HCT116 (cell line): ENCODE results near the gene PACRG.

Experiments used
- CTCF ChIP-seq, 3 experiments: fragments of 200-600 bp in 1 of 3; sonication (generic) in 1 of 3; IDR thresholded peaks in 2 of 3; conservative IDR thresholded peaks in 1 of 3; 2 replicates each; pipeline ENCODE4 v1.5.1; 2012 to 2017; ENCODE audit warnings: low read depth in 2 of 3, low read length in 2 of 3, antibody characterized with exemption in 1 of 3, borderline replicate concordance in 1 of 3, control low read depth in 1 of 3, mild to moderate bottlenecking in 1 of 3, mixed read lengths in 1 of 3, mixed run types in 1 of 3, moderate library complexity in 1 of 3; ENCODE audit not compliant: insufficient read depth in 1 of 3
- ELF1 ChIP-seq: IDR thresholded peaks from 2 replicates; pipeline ENCODE4 v1.6.1; 2012; ENCODE audit warnings: low read depth, borderline replicate concordance
- EZH2 ChIP-seq: fragments of 200-600 bp; sonication (generic); IDR thresholded peaks from 2 replicates; pipeline ENCODE4 v1.6.1; 2017; ENCODE audit warnings: antibody characterized with exemption, mixed run types
- EZH2phosphoT487 ChIP-seq: fragments of 200-600 bp; IDR thresholded peaks from 2 replicates; pipeline ENCODE4 v1.6.1; 2018; ENCODE audit warnings: antibody characterized with exemption, borderline replicate concordance
- FOSL1 ChIP-seq: IDR thresholded peaks from 2 replicates; pipeline ENCODE4 v1.6.1; 2012; ENCODE audit warnings: low read depth
- MAX ChIP-seq: IDR thresholded peaks from 2 replicates; pipeline ENCODE4 v1.6.1; 2012
- POLR2A ChIP-seq: IDR thresholded peaks from 2 replicates; pipeline ENCODE4 v1.7.0; 2011; ENCODE audit warnings: borderline replicate concordance; ENCODE audit not compliant: insufficient read depth, insufficient read length; ENCODE audit errors: extremely low read depth
- POLR2AphosphoS5 ChIP-seq: IDR thresholded peaks from 2 replicates; pipeline ENCODE4 v1.6.1; 2011; ENCODE audit warnings: mild to moderate bottlenecking, low read depth, low read length, moderate library complexity
- REST ChIP-seq: IDR thresholded peaks from 2 replicates; pipeline ENCODE4 v1.6.1; 2012; ENCODE audit warnings: low read depth
- SIN3A ChIP-seq: IDR thresholded peaks from 2 replicates; pipeline ENCODE4 v1.6.1; 2012; ENCODE audit warnings: low read depth
- SP1 ChIP-seq: IDR thresholded peaks from 2 replicates; pipeline ENCODE4 v1.6.1; 2012; ENCODE audit warnings: low read depth
- TCF7L2 ChIP-seq: IDR thresholded peaks from 2 replicates; pipeline ENCODE4 v1.7.0; 2011; ENCODE audit warnings: borderline replicate concordance, inconsistent platforms; ENCODE audit not compliant: insufficient read depth, insufficient read length; ENCODE audit errors: extremely low read depth

- TF ChIP-seq CTCF (IDR thresholded peaks at IDR 0.05 in 2 of 3, conservative IDR thresholded peaks at IDR 0.05 in 1 of 3; ENCODE audit: borderline replicate concordance in 1 of 3, insufficient read depth in 1 of 3, low read depth in 2 of 3, low read length in 2 of 3), result no peak
- TF ChIP-seq REST, result no peak
- TF ChIP-seq EZH2, result no peak
- no peak for TF ChIP-seq POLR2A
- no peak for TF ChIP-seq ELF1
- TF ChIP-seq EZH2phosphoT487, result no peak
- no peak for TF ChIP-seq MAX
- no peak for TF ChIP-seq FOSL1
- TF ChIP-seq SIN3A, result no peak
- TF ChIP-seq POLR2AphosphoS5, result no peak
- no peak for TF ChIP-seq SP1
- TF ChIP-seq TCF7L2, result no peak
Observed at GRCh38 chr6:163351013-163351412, 623.2 kb downstream of the PACRG start.
